NOMO-1 (cell line): ENCODE results near the gene TMEM187.
"Not testable (repeated sequence)": the region's sequence is repeated elsewhere in the genome, so short reads cannot be mapped to it uniquely, and the experiment has no call there.

Experiments
- DNase-seq, 2 experiments: peaks; one replicate each; lab custom pipeline; 2025; ENCODE audit not compliant: unreplicated experiment in 2 of 2; lab: John Stamatoyannopoulos, UW

TMEM187 gene

DNA sequence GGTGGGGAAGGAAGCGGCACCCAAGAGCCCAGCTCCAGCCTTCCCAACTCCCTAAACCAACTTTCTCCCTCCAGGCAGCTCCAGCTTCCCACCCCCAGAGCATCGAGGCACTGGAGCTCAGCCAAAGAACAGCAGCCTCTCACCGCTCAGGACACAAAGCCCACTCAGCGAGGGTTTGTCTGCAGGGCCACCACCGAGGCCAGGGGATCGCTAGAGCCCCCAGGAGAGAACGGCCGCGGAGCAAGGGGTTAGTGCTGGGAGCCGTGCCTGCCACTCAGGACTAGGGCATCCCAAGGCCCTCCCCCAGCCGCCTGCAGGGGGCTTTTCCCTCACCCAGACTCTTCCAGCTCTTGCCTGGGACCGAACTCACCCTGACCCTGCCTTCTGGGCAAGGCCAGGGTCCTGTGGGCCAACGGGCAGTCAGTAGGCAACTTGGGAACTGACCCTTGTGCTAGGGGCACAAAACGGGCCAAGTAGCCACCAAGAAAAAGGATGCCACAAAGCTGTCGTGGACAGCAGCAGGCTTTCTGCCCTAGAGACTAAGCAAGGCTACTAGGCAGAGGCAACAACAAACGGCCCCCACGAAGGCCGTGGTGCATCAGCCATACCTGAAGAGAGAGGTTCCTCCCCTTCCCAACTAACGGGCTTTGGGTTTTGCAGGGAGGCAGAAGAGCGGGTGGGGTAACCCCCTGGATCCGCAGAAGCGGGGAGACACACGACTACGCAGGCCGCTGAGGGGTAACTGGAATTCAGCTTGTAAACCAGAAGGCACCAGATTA lies 3.2 kb upstream of the TMEM187 start:
- DNase-seq = no peak

DNA sequence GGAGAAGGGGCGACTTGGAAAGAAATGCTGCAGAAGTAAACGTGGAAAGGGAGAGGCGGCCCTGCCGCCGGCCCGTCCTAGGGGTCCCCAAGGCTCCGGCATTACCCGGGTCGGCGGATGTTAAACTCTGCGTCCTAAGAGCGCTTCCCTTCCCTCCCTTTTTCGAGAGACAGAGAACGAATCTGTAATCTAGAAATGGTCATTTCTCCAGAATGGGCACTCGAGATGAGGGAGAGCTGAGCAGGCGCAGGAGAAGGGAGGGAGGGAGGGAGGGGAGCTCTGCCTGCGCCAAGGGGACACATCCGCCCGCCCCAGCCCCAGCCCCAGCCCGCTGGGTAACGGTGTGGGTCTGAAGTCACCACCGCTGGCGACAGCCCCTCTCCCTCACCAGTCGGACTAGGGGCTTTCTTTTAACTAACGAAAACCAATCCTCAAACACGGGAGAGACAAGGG lies 2.6 kb upstream of the TMEM187 start:
- DNase-seq = no peak

DNA sequence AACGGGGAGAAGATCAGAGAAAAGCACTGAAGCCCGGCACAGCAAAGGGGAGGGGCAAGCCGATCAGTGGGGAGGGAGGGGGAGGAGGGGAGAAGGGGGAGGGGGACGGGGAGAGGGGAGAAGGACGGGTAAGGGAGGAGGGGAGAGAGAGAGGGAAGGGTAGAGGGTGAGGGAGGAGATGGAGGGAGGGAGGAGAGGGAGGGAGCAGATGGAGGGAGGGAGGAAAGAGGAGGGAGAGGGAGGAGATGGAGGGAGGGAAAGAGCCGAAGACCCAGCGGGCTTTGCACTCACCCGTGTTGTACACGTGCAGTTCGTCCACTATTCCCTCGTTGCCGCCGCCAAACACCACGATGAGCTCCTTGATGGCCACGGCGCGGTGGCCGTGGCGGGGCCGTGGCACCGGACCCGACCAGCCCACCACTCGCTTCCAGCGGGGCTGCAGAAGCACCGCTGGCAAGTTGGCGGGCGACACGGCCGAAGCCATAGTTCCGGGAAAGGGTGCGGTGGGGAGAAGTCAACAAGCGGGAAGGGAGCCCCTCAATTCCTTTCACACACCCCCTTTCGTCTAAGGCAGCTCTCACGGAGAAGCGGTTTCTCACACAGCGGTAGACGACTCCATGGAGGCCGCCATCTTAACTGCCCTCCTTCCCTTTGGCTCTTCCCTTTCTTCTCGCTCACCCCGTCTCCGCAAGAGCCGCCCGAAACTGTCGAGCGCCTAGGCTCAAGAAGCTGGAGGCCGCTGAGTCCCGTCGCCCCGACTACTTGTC lies 2.0 kb upstream of the TMEM187 start:
- peak; percentile 73 to 76 for DNase-seq

- peak; percentile 80 to 93 for DNase-seq
Observed at GRCh38 chrX:153971124-153971449, 1.5 kb upstream of the TMEM187 start.

GRCh38 chrX:153971450-153972367 lies 845 bp upstream of the TMEM187 start, which contains the start of gene HCFC1:
HCFC1 (minus strand) TSS chrX:153971818; CDS start chrX:153970840, 978 bp downstream.
- DNase-seq = peak; percentile 89 to 95

DNA sequence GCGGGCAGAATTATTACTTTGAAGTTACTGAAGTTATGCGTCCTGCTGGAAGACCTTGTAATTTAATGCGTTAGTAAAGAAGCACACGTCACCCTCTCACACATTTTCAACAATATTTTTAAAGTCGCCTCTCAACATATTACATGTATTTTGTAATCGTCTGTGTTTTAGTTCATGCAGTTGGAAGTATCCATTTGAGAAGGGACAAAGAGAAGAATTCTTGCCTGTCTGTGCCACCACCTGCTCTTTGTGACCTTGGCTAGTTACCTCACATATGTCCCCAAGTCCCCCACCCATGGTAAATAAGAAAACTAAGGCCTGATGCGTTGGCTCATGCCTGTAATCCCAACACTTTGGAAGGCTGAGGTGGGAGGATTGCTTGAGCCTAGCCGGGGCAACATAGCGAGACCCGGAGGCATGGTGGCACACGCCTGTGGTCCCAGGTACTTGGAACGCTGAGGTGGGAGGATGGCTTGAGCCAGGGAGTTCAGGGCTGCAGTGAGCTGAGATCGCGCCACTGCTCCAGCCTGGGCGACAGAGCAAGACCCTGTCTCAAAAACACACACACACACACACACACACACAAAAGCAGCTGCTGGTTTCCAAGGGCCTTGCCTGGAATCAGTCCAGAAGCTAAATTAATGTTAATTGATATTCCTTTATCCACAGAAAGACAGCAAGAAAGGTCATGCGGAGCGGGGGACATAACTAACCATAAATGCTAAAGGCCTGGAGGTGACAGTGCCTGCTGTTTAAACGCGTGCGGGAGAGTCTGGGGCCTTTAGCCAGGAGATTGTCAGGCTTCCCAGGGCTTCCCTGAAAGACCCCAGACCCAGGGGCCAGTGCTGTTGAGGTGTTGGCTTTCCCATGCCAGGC lies 811 bp downstream of the TMEM187 start:
- no peak for DNase-seq

DNA sequence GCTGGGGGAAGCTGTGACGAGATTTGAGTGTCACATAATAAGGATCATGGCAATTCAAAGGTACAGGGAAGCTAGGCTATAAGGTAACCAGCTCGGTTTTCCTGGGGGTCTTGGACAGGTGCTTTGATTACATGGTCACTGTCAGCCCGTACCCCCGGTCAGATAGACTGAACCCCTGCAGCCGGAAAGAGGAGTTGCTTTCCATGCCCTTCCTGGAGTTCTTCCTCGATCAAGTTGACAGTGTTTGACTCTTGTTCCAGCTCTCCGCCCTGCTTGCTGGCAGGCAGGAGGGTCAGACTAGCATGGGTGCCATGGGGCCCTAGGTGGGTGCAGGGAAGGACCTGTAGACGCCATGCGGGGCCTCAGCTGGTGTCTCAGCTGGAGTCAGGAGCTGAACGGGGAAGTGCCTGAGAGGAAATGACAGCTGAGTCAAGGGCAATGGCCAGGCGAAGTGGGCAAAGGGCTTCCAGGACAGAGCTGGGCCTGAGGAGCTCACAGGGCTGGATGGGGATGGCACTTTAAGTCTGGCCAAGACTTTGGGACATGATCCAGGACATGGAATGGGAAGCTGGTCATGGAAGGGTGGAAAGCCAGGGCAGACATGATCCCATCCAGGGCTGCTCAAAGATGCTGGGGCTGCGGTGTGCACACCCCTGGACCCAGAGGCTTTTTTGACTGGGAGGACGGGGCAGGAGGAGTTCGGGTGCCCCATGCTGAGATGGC lies 1.6 kb downstream of the TMEM187 start:
- no peak for DNase-seq

GRCh38 chrX:153974726-153975286 lies 2.3 kb downstream of the TMEM187 start:
- no peak for DNase-seq

DNA sequence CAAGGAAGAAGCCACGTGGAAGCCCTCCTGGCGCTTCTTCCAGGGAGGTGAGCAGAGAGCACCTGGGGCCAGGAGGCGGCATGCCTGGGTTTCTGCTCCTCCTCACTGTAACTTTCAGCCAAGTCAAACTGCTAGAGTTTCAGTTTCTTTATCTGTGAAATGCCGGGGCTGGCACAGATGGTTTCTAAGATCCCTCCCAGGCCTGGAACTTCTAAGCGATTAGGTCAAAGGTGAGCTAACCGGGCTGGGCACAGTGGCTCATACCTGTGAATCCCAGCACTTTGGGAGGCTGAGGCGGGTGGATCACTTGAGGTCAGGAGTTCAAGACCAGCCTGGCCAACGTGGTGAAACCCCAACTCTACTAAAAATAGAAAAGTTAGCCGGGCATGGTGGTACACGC lies 7.8 kb downstream of the TMEM187 start:
- DNase-seq = not testable (repeated sequence)

DNA sequence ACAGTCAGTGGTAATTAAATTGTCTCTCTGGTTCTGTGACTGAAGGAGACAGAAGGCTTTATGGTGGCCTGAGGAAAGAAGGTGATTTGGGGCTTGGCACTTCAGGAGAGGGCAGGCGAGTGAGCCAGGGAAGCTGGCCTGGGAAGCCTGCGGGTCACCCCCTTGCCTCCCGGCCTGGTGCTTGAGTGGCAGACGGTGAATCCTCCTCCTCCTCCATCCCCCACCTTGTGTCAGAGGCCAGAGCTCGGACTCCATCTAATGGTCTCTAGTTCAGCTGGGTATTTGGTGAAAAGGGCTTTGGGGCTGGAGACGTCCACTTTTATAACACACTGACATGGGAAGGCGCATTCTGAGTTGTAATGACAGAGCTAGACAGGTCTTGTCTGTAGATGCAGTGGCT lies 8.7 kb downstream of the TMEM187 start:
- no peak for DNase-seq

DNA sequence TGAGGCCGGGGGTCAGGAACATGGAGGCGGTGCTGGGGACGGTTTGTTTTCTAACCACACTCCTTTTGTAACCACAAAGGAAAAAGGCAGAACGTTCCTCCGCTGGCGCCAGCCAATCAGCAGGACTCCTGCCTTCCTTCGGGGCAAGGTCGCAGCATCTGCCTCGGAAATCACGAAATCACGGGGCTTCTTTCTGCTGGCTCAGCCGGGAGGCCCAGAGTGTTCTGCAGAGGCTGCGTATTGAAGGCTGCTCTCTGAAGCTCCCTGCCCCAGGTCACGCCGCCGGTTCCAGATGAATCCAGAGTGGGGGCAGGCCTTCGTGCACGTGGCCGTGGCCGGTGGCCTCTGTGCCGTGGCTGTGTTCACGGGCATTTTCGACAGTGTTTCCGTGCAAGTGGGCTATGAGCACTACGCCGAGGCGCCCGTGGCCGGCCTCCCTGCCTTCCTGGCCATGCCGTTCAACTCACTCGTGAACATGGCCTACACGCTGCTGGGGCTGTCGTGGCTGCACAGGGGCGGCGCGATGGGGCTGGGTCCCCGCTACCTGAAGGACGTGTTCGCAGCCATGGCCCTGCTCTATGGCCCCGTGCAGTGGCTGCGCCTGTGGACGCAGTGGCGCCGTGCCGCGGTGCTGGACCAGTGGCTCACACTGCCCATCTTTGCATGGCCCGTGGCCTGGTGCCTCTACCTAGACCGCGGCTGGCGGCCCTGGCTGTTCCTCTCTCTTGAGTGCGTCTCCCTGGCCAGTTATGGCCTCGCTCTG lies 9.4 kb downstream of the TMEM187 start:
- peak; percentile 72 to 75 for DNase-seq

DNA sequence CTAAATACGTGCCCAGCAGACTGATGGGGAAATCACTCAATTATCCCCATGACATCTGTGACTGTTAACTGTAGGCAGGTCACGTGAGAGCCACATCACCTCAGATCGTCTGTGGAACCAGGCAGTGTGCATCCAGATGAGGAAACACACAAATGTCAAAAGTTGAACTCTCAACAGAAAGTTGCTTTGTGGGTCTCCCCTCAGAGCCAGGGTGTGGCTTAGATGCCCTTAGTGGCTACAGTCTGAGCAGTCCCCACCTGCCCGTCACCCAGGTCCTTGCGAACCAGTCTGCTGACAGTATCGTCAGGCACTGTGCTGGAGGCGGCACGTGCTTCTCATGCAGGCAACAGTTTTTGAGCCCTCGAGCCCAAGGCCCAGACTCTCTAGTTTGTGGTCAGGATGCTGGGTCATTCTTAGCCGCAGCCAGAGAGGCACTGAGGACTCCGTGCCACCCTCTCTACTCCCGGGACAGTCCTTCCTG lies 10.8 kb downstream of the TMEM187 start:
- DNase-seq = peak in 1 of 2 experiments; percentile 49

GRCh38 chrX:153984351-153985178 lies 12.0 kb downstream of the TMEM187 start:
- peak in 1 of 2 experiments; percentile 11 for DNase-seq

DNA sequence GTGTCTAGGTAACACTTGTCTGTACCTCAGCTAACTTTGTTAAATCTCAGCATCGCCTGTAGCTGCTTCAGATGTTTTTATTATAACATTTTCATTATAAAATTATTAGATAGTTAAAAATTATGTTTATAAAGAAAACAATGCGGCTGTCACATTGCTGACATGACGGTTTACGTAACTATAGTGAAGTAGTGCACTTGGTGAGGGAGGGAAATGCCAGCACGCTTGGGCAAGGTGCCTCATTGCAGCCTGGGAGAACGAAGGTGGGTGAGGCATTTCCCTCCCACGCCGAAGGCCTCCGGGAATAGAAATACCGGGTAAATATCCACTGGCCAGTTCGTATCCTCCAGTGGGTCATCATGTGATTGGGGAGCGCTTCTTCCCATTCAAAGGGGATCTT lies 15.9 kb downstream of the TMEM187 start:
- DNase-seq = no peak

- DNase-seq = no peak
Observed at GRCh38 chrX:153989973-153990655, 17.6 kb downstream of the TMEM187 start.

GRCh38 chrX:153991013-153991580 lies 18.5 kb downstream of the TMEM187 start:
- DNase-seq = no peak
